Measurements from ENCODE around the gene OR5AC2.

Gene OR5AC2

GRCh38 chr3:98115717-98116116 lies 28.7 kb downstream of the OR5AC2 start:
- Histone ChIP-seq H4K20me1 (no peaks in the 10 kb centered on the region), H3K27ac (no peak overlapping the region), H3K9me3 (replicated peaks in 1 of 11) (no peaks in the 10 kb centered on the region), H3K4me3 (no peak overlapping the region), H3K4me1 (no peaks in the 10 kb centered on the region), H3K36me3 (no peaks in the 10 kb centered on the region), H3K4me2 (no peak overlapping the region), H3K9ac (no peak overlapping the region), H3K27me3 (no peaks in the 10 kb centered on the region)
- TF ChIP-seq Cebpa-rat (IDR thresholded peaks at IDR 0.05): no peak

- H4K20me1 ChIP-seq: no peaks in the 10 kb centered on the region
- peaks cover 0 to 10% (median 0%) of the 10 kb centered on the region in 11 experiments; a peak in 2 of 22 replicates for H3K9me3 ChIP-seq (replicated peaks in 1 of 11)
- H3K4me1 ChIP-seq: no peaks in the 10 kb centered on the region
- no peaks in the 10 kb centered on the region for H3K36me3 ChIP-seq
- H3K9ac ChIP-seq: no peak within 1 kb of the TSS
- H3K27me3 ChIP-seq: no peaks in the 10 kb centered on the region
- no peak within 1 kb of the TSS for H3K4me2 ChIP-seq
- no peak within 1 kb of the TSS for H3K4me3 ChIP-seq
- no peak within 1 kb of the TSS for H3K27ac ChIP-seq
- no peak for TF ChIP-seq Cebpa-rat (IDR thresholded peaks at IDR 0.05)
Measured at GRCh38 chr3:98130421-98130820, 43.4 kb downstream of the OR5AC2 start, which contains the start of gene OR5H1. TSS of gene OR5H1 (plus strand) at chr3:98130721. CDS start at chr3:98132698, 1,977 bp downstream.

- Histone ChIP-seq H3K4me2 (no peak overlapping the region), H3K27me3 (no peaks in the 10 kb centered on the region), H3K9me3 (replicated peaks in 1 of 11) (no peaks in the 10 kb centered on the region), H3K36me3 (no peaks in the 10 kb centered on the region), H3K9ac (no peak overlapping the region), H3K4me1 (no peaks in the 10 kb centered on the region), H4K20me1 (no peaks in the 10 kb centered on the region), H3K4me3 (no peak overlapping the region), H3K27ac (no peak overlapping the region)
- TF ChIP-seq Cebpa-rat (IDR thresholded peaks at IDR 0.05): no peak
Measured at GRCh38 chr3:98136631-98137030, 49.7 kb downstream of the OR5AC2 start.
